ENCODE data around the gene RNF145.

- TF ChIP-seq EZH2 (IDR thresholded peaks at IDR 0.05; ENCODE audit: borderline replicate concordance, low read length) (no peak), CTCF (IDR thresholded peaks at IDR 0.05; ENCODE audit: low read length) (no peak)
Measured at GRCh38 chr5:159242656-159243055, 33.3 kb upstream of the RNF145 start.

Measured in OCI-LY1 (cell line).